ENCODE data around the gene METTL26. TPM values are rescaled to one million over a fixed set of nuclear protein-coding genes. Genes with fewer than 3 reads are reported as not detected.

The METTL26 gene
- total RNA-seq, 1 experiment from 2014 or later: 121 TPM

DNA sequence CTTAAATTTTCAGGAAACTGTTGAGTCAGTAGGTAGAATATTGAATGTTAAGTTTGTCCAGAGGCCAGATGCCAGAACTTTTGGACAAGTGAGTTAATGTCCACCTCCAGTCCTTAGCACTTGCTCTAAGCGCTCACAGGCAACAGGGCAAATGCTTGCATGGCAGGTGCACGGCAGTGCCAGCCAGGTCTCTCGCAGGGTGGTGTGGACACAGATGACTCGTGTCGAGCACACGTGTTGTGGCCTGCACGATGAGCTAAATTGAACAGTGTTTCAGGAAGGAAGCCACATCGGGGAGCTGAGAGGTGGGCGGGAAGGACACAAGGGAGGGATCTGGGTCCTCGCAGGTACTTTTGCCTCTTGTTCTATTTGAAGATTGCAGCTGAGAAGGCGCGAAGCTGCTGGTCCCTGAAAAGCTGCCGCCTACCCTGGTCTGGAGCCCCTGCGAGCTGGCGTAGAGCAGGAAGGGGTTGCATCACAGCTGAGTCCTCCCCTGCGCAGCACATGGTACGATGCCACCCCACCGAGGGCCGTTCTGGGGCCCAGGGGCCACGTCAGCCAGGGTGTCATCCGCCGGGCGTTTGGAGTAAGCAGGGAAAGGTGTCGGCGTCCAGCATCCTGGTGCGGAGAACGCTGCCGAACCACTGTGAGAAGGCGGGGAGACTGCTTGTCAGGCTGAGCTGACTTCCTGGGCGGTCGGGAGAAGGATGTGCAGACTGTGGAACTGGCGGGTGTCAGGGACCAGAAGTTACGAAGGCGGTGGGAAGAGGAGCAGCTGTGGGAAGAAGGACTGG, 40.0 kb downstream of the METTL26 start:
- Mint-ChIP-seq H3K4me3 (ENCODE audit: low read depth, unreplicated experiment) (no peak overlapping the region), H3K27me3 (ENCODE audit: unreplicated experiment) (no peaks in the 10 kb centered on the region), H3K4me1 (ENCODE audit: low read depth, unreplicated experiment) (peaks cover 50% of the 10 kb centered on the region), H3K36me3 (ENCODE audit: insufficient read depth, unreplicated experiment) (peaks cover 65% of the 10 kb centered on the region), H3K9me3 (ENCODE audit: low read depth, unreplicated experiment) (no peaks in the 10 kb centered on the region), H3K27ac (ENCODE audit: unreplicated experiment) (no peak overlapping the region)
- intact Hi-C loops (cut with micrococcal nuclease; ENCODE audit: unreplicated experiment): no loop called here
- DNase-seq: no peak
- no TSS peak for BruUV-seq (replicated peaks)
- TF ChIP-seq, protein P1, sequence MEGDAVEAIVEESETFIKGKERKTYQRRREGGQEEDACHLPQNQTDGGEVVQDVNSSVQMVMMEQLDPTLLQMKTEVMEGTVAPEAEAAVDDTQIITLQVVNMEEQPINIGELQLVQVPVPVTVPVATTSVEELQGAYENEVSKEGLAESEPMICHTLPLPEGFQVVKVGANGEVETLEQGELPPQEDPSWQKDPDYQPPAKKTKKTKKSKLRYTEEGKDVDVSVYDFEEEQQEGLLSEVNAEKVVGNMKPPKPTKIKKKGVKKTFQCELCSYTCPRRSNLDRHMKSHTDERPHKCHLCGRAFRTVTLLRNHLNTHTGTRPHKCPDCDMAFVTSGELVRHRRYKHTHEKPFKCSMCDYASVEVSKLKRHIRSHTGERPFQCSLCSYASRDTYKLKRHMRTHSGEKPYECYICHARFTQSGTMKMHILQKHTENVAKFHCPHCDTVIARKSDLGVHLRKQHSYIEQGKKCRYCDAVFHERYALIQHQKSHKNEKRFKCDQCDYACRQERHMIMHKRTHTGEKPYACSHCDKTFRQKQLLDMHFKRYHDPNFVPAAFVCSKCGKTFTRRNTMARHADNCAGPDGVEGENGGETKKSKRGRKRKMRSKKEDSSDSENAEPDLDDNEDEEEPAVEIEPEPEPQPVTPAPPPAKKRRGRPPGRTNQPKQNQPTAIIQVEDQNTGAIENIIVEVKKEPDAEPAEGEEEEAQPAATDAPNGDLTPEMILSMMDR (IDR thresholded peaks at IDR 0.05; ENCODE audit: unreplicated experiment): no peak
- CTCF ChIA-PET: no interaction called here

DNA sequence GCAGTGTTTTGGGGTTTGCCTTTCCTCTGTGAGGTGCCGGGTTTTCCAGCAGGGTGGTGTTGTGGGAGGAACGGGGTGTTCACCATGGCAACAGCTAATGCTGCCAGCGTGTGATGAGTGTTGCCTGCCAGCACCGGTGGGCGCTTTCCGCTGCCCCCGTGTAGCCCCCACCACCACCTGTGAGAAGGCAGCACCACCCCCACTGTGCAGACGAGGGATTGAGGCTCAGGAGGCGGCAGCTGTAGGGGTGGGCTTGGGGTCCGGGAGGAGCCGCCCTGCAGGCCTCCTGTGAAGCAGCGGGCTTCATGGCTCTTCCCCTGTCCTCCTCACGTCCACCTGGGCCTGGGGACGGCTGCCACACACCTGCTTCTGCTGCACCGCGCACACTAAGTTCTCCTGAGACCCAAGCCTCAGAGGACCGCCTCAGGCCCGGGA, 41.0 kb downstream of the METTL26 start:
- peak overlapping the region; percentile 92 for H3K4me3 Mint-ChIP-seq (ENCODE audit: low read depth, unreplicated experiment)
- BruUV-seq (replicated peaks): no TSS peak
- peaks cover 59% of the 10 kb centered on the region for H3K4me1 Mint-ChIP-seq (ENCODE audit: low read depth, unreplicated experiment)
- peaks cover 75% of the 10 kb centered on the region for H3K36me3 Mint-ChIP-seq (ENCODE audit: insufficient read depth, unreplicated experiment)
- TF ChIP-seq, protein P1 (IDR thresholded peaks at IDR 0.05; ENCODE audit: unreplicated experiment): no peak
- CTCF ChIA-PET: no interaction called here
- H3K27ac Mint-ChIP-seq (ENCODE audit: unreplicated experiment): no peak overlapping the region
- intact Hi-C loops (cut with micrococcal nuclease; ENCODE audit: unreplicated experiment): no loop called here
- H3K27me3 Mint-ChIP-seq (ENCODE audit: unreplicated experiment): no peaks in the 10 kb centered on the region
- no peaks in the 10 kb centered on the region for H3K9me3 Mint-ChIP-seq (ENCODE audit: low read depth, unreplicated experiment)
- no peak for DNase-seq

DNA sequence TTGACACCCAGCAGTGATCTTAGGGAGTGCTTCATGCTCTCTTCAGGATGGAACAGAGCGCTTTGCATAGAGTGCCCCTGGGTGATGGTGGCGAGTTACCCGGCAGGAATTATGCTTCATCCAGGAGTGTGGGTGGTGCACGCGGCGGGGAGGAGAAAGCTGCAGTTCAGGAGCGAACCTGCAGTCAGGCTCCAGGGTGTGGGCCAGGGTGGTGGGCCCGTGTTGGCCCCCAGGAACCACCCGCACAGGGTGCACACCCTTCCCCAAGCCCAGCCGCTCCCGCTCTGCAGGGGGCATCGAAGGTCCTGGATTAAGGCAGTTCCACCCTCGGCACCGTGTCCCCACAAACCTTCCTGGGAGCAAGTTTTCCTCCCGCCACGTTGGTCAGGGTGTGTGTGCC, 42.3 kb downstream of the METTL26 start:
- H3K27me3 Mint-ChIP-seq (ENCODE audit: unreplicated experiment): no peaks in the 10 kb centered on the region
- intact Hi-C loops (cut with micrococcal nuclease; ENCODE audit: unreplicated experiment): loop anchor here (2.0 kb wide), 1 partner anchor 43 kb away; the partner anchor contains the start of gene METTL26
- peak overlapping the region; percentile 92 for H3K4me3 Mint-ChIP-seq (ENCODE audit: low read depth, unreplicated experiment)
- BruUV-seq (replicated peaks): no TSS peak
- CTCF ChIA-PET: interaction anchor here (0.8 to 1.5 kb wide), 7 partner anchors 8 to 497 kb away, joined by 3 to 8 read pairs (median 3); partner anchors contain the start of genes METTL26 and WDR90
- TF ChIP-seq, protein P1 (IDR thresholded peaks at IDR 0.05; ENCODE audit: unreplicated experiment): no peak
- peak overlapping the region; percentile 83 for H3K27ac Mint-ChIP-seq (ENCODE audit: unreplicated experiment)
- no peak for DNase-seq
- peaks cover 86% of the 10 kb centered on the region for H3K36me3 Mint-ChIP-seq (ENCODE audit: insufficient read depth, unreplicated experiment)
- H3K4me1 Mint-ChIP-seq (ENCODE audit: low read depth, unreplicated experiment): peaks cover 59% of the 10 kb centered on the region
- no peaks in the 10 kb centered on the region for H3K9me3 Mint-ChIP-seq (ENCODE audit: low read depth, unreplicated experiment)

DNA sequence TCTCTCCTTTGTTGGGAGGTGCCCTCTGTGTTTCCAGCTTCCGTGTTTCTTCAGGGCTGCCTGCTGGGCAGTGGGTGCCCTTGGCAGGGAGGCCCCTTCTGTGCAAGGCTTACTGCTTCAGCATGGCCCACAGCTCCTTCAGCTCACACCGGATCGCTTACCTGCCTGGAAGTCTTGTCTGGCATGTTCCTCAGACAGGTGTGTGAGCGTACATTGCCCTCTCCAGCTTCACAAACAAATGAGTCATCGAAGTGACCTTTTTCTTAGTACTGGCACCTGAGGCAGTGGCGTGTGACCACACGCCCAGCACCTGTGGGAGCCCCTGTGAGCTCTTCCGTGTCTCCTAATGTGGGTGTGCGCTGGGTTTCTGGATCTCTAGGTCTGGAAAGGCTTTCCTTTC, 42.7 kb downstream of the METTL26 start:
- H3K4me1 Mint-ChIP-seq (ENCODE audit: low read depth, unreplicated experiment): peaks cover 59% of the 10 kb centered on the region
- H3K4me3 Mint-ChIP-seq (ENCODE audit: low read depth, unreplicated experiment): peak overlapping the region; percentile 92
- CTCF ChIA-PET: interaction anchor here (0.6 to 1.5 kb wide), 8 partner anchors 8 to 496 kb away, joined by 3 to 8 read pairs (median 3); partner anchors contain the start of genes METTL26 and WDR90
- BruUV-seq (replicated peaks): TSS peak; percentile 12
- H3K9me3 Mint-ChIP-seq (ENCODE audit: low read depth, unreplicated experiment): no peaks in the 10 kb centered on the region
- intact Hi-C loops (cut with micrococcal nuclease; ENCODE audit: unreplicated experiment): loop anchor here (2.0 kb wide), 1 partner anchor 43 kb away; the partner anchor contains the start of gene METTL26
- peak overlapping the region; percentile 83 for H3K27ac Mint-ChIP-seq (ENCODE audit: unreplicated experiment)
- no peaks in the 10 kb centered on the region for H3K27me3 Mint-ChIP-seq (ENCODE audit: unreplicated experiment)
- DNase-seq: peak; percentile 74
- TF ChIP-seq, protein P1 (IDR thresholded peaks at IDR 0.05; ENCODE audit: unreplicated experiment): no peak
- H3K36me3 Mint-ChIP-seq (ENCODE audit: insufficient read depth, unreplicated experiment): peaks cover 86% of the 10 kb centered on the region
